SU-DHL-6 (cell line): ENCODE data around the gene PARVB.

ENCODE experiments used
- H2AFZ ChIP-seq: fragments of 200-600 bp; sonication (generic); 2 replicates; pipeline ENCODE4 v1.6.1; 2014; ENCODE audit warnings: low read depth, mild to moderate bottlenecking, moderate library complexity, mixed read lengths, antibody characterized with exemption, low read length; ENCODE audit not compliant: severe bottlenecking
- H3F3A ChIP-seq: fragments of 200-600 bp; shearing (Covaris generic); 2 replicates; pipeline ENCODE4 v1.6.0; 2016; ENCODE audit warnings: antibody characterized with exemption, mild to moderate bottlenecking; ENCODE audit not compliant: insufficient read depth
- H3K27ac ChIP-seq: fragments of 200-600 bp; sonication (generic); 2 replicates; pipeline ENCODE4 v1.5.1; 2016; ENCODE audit warnings: low read depth, mild to moderate bottlenecking, low read length, moderate library complexity, mixed read lengths
- H3K27me3 ChIP-seq: fragments of 200-600 bp; sonication (generic), shearing (Covaris generic); 2 replicates; pipeline ENCODE4 v1.6.0; 2014; ENCODE audit warnings: mild to moderate bottlenecking, low read length
- H3K36me3 ChIP-seq: fragments of 200-600 bp; sonication (generic); 2 replicates; pipeline ENCODE4 v1.6.1; 2014; ENCODE audit warnings: mild to moderate bottlenecking, low read length, mixed read lengths
- H3K4me2 ChIP-seq: fragments of 300-600, 200-600 bp; shearing (Covaris generic), sonication (generic); 2 replicates; pipeline ENCODE4 v1.6.0; 2014; ENCODE audit warnings: low read length, low read depth, mild to moderate bottlenecking; ENCODE audit not compliant: poor library complexity, severe bottlenecking
- H3K4me3 ChIP-seq: fragments of 200-600 bp; sonication (generic); 2 replicates; pipeline ENCODE4 v1.5.1; 2014; ENCODE audit warnings: antibody characterized with exemption, low read length, mild to moderate bottlenecking, mixed read lengths; ENCODE audit not compliant: insufficient read depth, poor library complexity, severe bottlenecking
- H3K79me2 ChIP-seq: fragments of 200-600 bp; sonication (generic); 2 replicates; pipeline ENCODE4 v1.6.1; 2014; ENCODE audit warnings: mild to moderate bottlenecking, low read length, moderate library complexity; ENCODE audit not compliant: insufficient read depth
- H3K9ac ChIP-seq: fragments of 200-600 bp; sonication (generic); 2 replicates; pipeline ENCODE4 v1.7.0; 2014; ENCODE audit warnings: mild to moderate bottlenecking, low read length
- H3K9me2 ChIP-seq: fragments of 200-600 bp; sonication (generic); replicated peaks from 2 replicates; pipeline ENCODE4 v1.6.1; 2014; ENCODE audit warnings: low read length; ENCODE audit not compliant: insufficient read depth
- H3K9me3 ChIP-seq: fragments of 200-600 bp; sonication (generic); 2 replicates; pipeline ENCODE4 v1.6.1; 2014; ENCODE audit warnings: low read length, mixed read lengths; ENCODE audit not compliant: insufficient read depth
- H4K20me1 ChIP-seq: fragments of 200-600 bp; sonication (generic); 2 replicates; pipeline ENCODE4 v1.6.1; 2014; ENCODE audit warnings: low read depth, mild to moderate bottlenecking, antibody characterized with exemption, low read length, moderate library complexity, mixed read lengths
- EZH2phosphoT487 ChIP-seq: fragments of 200-600 bp; sonication (generic), shearing (Covaris generic); conservative IDR thresholded peaks from 2 replicates; pipeline ENCODE4 v1.6.1; 2018; ENCODE audit warnings: mild to moderate bottlenecking, antibody characterized with exemption, low read length, moderate library complexity, mixed read lengths
- TF ChIP-seq, protein P1 (sequence below): fragments of 200-600 bp; sonication (generic); IDR thresholded peaks from one replicate; pipeline ENCODE4 v1.5.1; 2017; ENCODE audit warnings: antibody characterized with exemption, mild to moderate bottlenecking, low read length, moderate library complexity; ENCODE audit not compliant: insufficient read depth, poor library complexity, severe bottlenecking

The PARVB gene

DNA sequence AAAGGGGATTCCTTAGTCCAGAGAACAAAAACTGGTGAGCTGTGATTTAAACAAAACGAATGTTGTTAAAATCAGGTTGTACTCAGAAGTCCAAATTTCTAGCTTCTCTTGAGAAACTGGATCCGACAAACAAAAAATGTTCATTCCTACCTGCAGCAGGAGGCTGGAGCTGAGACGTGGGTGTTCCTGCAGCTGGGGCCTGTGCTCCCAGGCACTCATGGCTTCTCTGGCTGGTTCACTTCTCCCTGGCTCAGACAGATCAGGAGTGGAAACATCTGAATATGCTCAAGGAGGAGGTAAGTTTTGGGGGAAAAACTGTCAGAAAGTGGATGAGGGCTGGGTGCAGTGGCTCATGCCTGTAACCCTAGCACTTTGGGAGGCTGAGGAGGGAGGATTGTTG is 24.7 kb upstream of the PARVB start:
- Histone ChIP-seq H3K9me2 (no peaks in the 10 kb centered on the region), H3K4me3 (no peak overlapping the region), H3K36me3 (no peaks in the 10 kb centered on the region)

DNA sequence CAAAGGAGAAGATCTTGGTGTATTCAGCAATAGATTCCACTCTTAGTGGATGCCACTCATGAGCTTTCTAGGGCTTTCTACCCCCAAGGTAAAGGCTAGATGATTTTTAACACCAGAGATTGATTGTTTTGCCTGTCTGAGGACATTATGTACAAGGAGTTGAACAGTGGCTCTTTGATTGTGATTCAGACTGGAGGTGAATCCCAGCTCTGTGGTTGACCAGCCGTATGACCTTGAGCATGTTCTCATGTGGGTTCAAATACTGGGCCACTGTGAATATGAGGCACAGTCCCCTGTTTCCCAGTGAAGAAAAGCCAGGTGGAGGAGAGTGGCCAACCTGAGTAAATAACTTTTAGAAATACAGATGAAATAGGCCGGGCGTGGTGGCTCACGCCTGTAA is 24.0 kb upstream of the PARVB start:
- Histone ChIP-seq H3K4me3 (no peak overlapping the region), H3K27me3 (no peaks in the 10 kb centered on the region), H3K27ac (no peak overlapping the region), H4K20me1 (no peaks in the 10 kb centered on the region), H2AFZ (no peak overlapping the region), H3K9me3 (no peaks in the 10 kb centered on the region), H3K9ac (no peak overlapping the region), H3K9me2 (no peaks in the 10 kb centered on the region), H3F3A (no peaks in the 10 kb centered on the region), H3K79me2 (no peaks in the 10 kb centered on the region), H3K4me2 (no peak overlapping the region), H3K36me3 (no peaks in the 10 kb centered on the region)
- no peak for TF ChIP-seq EZH2phosphoT487

More for the DNA sequence above, 24.7 kb upstream of the PARVB start:
- H3K27ac ChIP-seq, result no peak overlapping the region
- H2AFZ ChIP-seq, result no peak overlapping the region
- H3K4me2 ChIP-seq, result no peak overlapping the region
- no peaks in the 10 kb centered on the region for H3K9me3 ChIP-seq
- H3F3A ChIP-seq, result no peaks in the 10 kb centered on the region
- no peak overlapping the region for H3K9ac ChIP-seq
- TF ChIP-seq EZH2phosphoT487, result no peak
- no peaks in the 10 kb centered on the region for H3K79me2 ChIP-seq
- no peaks in the 10 kb centered on the region for H3K27me3 ChIP-seq
- H4K20me1 ChIP-seq, result no peaks in the 10 kb centered on the region

DNA sequence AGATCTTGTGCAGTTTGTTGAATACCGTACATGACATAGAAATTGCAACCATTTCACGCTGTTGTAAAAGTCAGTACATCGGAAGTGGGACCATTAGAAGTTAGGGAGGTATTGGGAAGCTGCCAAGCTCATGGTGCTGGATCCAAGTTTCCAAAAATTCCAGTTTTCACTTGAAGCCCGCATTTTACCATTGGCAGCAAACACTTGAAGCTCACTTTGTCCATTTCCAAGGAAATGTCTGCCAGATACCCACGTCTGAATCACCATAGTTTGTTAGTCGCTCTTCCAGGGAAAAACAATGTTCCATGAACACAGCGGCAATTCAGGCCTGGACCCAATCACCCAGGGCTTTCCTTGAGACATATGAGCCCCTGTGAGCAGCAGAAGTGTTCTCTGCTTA is 22.6 kb upstream of the PARVB start:
- Histone ChIP-seq H4K20me1 (no peaks in the 10 kb centered on the region), H3K9me3 (no peaks in the 10 kb centered on the region)

DNA sequence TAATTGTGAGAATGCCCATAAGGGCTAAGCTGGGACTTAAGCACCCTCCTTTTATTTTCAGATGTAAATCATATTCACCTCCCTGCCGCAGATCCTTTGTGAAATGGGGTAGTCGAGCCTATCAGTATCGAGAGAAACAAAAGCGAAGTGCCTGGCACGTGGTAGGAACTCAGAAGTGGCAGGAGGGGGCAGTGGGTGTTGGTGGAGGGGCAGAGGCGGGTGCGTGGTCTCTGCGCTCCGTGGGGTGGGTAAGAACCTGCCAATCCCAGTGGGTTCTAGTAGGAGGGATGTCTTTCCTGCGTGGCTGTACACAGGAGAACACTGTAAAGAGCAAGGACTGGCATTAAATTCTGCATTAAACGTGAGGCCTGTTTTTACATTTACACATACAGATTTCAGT is 21.8 kb upstream of the PARVB start:
- no peak for TF ChIP-seq EZH2phosphoT487
- TF ChIP-seq, protein P1, sequence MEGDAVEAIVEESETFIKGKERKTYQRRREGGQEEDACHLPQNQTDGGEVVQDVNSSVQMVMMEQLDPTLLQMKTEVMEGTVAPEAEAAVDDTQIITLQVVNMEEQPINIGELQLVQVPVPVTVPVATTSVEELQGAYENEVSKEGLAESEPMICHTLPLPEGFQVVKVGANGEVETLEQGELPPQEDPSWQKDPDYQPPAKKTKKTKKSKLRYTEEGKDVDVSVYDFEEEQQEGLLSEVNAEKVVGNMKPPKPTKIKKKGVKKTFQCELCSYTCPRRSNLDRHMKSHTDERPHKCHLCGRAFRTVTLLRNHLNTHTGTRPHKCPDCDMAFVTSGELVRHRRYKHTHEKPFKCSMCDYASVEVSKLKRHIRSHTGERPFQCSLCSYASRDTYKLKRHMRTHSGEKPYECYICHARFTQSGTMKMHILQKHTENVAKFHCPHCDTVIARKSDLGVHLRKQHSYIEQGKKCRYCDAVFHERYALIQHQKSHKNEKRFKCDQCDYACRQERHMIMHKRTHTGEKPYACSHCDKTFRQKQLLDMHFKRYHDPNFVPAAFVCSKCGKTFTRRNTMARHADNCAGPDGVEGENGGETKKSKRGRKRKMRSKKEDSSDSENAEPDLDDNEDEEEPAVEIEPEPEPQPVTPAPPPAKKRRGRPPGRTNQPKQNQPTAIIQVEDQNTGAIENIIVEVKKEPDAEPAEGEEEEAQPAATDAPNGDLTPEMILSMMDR, result no peak
- Histone ChIP-seq H3K9me3 (no peaks in the 10 kb centered on the region), H3F3A (no peaks in the 10 kb centered on the region), H3K27me3 (no peaks in the 10 kb centered on the region), H3K9me2 (no peaks in the 10 kb centered on the region), H3K9ac (no peak overlapping the region), H3K4me3 (no peak overlapping the region), H3K4me2 (no peak overlapping the region), H2AFZ (no peak overlapping the region), H4K20me1 (no peaks in the 10 kb centered on the region), H3K27ac (no peak overlapping the region), H3K79me2 (no peaks in the 10 kb centered on the region), H3K36me3 (no peaks in the 10 kb centered on the region)

More for the DNA sequence above, 22.6 kb upstream of the PARVB start:
- Histone ChIP-seq H3K27ac (no peak overlapping the region), H2AFZ (no peak overlapping the region), H3K36me3 (no peaks in the 10 kb centered on the region), H3K4me2 (no peak overlapping the region), H3K9ac (no peak overlapping the region), H3K79me2 (no peaks in the 10 kb centered on the region), H3K4me3 (no peak overlapping the region), H3K9me2 (no peaks in the 10 kb centered on the region), H3K27me3 (no peaks in the 10 kb centered on the region), H3F3A (no peaks in the 10 kb centered on the region)
- TF ChIP-seq, protein P1, result no peak
- TF ChIP-seq EZH2phosphoT487, result no peak
